Neural progenitor cell (in vitro differentiated cells): ENCODE data around the gene NRGN. TPM values are rescaled to one million over a fixed set of nuclear protein-coding genes. Genes with fewer than 3 reads are reported as not detected.

Experiments
- DNase-seq: peaks from one replicate; pipeline ENCODE4 v3.0.0-alpha.2; 2016; ENCODE audit warnings: low spot score
- H2AFZ ChIP-seq: fragments of 200-600 bp; sonication (generic); replicated peaks from 2 replicates; pipeline ENCODE4 v1.6.1; 2016; ENCODE audit warnings: antibody characterized with exemption
- H3F3A ChIP-seq: fragments of 200-600 bp; sonication (generic); 2 replicates; pipeline ENCODE4 v1.6.1; 2016; ENCODE audit warnings: antibody characterized with exemption, low read depth
- H3K27ac ChIP-seq: fragments of 200-600 bp; sonication (generic); 2 replicates; pipeline ENCODE4 v1.5.1; 2016; ENCODE audit warnings: mild to moderate bottlenecking
- H3K27me3 ChIP-seq: fragments of 200-600 bp; sonication (generic); 2 replicates; pipeline ENCODE4 v1.6.1; 2016; ENCODE audit warnings: mild to moderate bottlenecking, moderate library complexity
- H3K36me3 ChIP-seq: fragments of 200-600 bp; sonication (generic); 2 replicates; pipeline ENCODE4 v1.5.1; 2016
- H3K4me1 ChIP-seq: fragments of 200-600 bp; sonication (generic); 2 replicates; pipeline ENCODE4 v1.6.1; 2016; ENCODE audit warnings: mixed run types
- H3K4me2 ChIP-seq: fragments of 200-600 bp; sonication (generic); 2 replicates; pipeline ENCODE4 v1.6.1; 2016
- H3K4me3 ChIP-seq: fragments of 200-600 bp; sonication (generic); 2 replicates; pipeline ENCODE4 v1.5.1; 2016
- H3K79me2 ChIP-seq: fragments of 200-600 bp; sonication (generic); 2 replicates; pipeline ENCODE4 v1.6.1; 2016; ENCODE audit warnings: low read depth
- H3K9ac ChIP-seq: fragments of 200-600 bp; sonication (generic); 2 replicates; pipeline ENCODE4 v1.6.1; 2016
- H3K9me3 ChIP-seq: fragments of 200-600 bp; sonication (generic); 2 replicates; pipeline ENCODE4 v1.5.1; 2016; ENCODE audit warnings: low read depth
- H4K20me1 ChIP-seq: fragments of 200-600 bp; sonication (generic); 2 replicates; pipeline ENCODE4 v1.6.1; 2016; ENCODE audit warnings: low read depth
- H3K27ac Mint-ChIP-seq: 3 replicates; pipeline ENCODE4 v1.8.0; 2021; ENCODE audit warnings: mixed read lengths
- H3K27me3 Mint-ChIP-seq: 2 replicates; pipeline ENCODE4 v1.8.0; 2022; ENCODE audit warnings: low read depth, mild to moderate bottlenecking, inconsistent platforms, moderate library complexity, mixed read lengths; ENCODE audit not compliant: insufficient read depth
- H3K36me3 Mint-ChIP-seq: 3 replicates; pipeline ENCODE4 v1.8.0; 2021; ENCODE audit warnings: mixed read lengths
- H3K4me1 Mint-ChIP-seq: 3 replicates; pipeline ENCODE4 v1.8.0; 2021; ENCODE audit warnings: mixed read lengths
- H3K4me3 Mint-ChIP-seq: 3 replicates; pipeline ENCODE4 v1.8.0; 2021; ENCODE audit warnings: mild to moderate bottlenecking, moderate library complexity, mixed read lengths
- H3K9me3 Mint-ChIP-seq: 3 replicates; pipeline ENCODE4 v1.8.0; 2020; ENCODE audit warnings: mixed read lengths
- EZH2 ChIP-seq: fragments of 200-600 bp; sonication (generic); IDR thresholded peaks from 2 replicates; pipeline ENCODE4 v1.6.1; 2017; ENCODE audit warnings: antibody characterized with exemption, mild to moderate bottlenecking, moderate library complexity
- EZH2phosphoT487 ChIP-seq: fragments of 200-600 bp; sonication (generic); IDR thresholded peaks from 2 replicates; pipeline ENCODE4 v1.6.1; 2017; ENCODE audit warnings: antibody characterized with exemption
- total RNA-seq: library from RNA; depleted of rRNA; stranded (reverse); fragments of >200 nt; gene quantifications from 2 replicates; pipeline ENCODE4 v1.2.3, GENCODE V29; 2015; ENCODE audit warnings: low replicate concordance
- TF ChIP-seq, protein P1 (sequence below): fragments of 200-600 bp; sonication (generic); IDR thresholded peaks from 2 replicates; pipeline ENCODE4 v1.5.1; 2017; ENCODE audit warnings: antibody characterized with exemption, mild to moderate bottlenecking

NRGN gene
- total RNA-seq, 1 donor from 2014 or later = 0.39 TPM

DNA sequence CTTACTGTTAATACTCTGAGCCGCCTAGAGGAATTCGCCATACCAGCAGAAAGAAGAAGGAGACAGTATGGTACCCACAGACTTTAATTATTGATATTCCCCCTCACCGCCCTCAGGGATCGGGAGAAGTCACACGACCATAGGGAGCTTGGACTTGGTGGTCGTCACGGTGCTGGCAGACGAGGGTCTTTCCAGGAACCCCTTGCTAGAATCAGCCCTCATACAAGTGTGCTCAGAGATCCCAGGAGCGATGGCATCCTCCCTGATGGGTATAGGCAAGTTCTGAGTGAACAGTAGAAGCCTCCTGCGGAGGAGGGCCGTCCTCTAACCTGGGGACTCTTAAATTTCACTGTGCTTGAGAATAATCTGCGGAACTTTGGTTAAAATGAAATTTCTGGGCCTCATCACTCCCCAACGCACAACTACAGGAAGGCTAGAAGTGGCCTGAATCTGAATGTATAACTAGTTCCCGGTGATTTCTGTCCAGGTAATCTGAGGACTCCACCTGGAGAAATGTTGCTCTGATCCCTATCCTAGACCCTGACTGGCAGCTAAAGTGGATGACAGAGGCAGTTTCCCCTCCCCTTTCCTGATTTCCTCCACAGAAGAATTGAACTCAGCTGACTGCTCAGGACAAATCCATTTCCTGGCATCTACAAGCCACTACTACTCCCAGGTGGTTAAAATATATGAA lies 7.8 kb downstream of the NRGN start:
- Mint-ChIP-seq H3K4me3 (peak overlapping the region; percentile 13), H3K4me1 (peaks cover 19% of the 10 kb centered on the region), H3K36me3 (peaks cover 30% of the 10 kb centered on the region), H3K27me3 (peaks cover 75% of the 10 kb centered on the region), H3K9me3 (peaks cover 26% of the 10 kb centered on the region), H3K27ac (no peak overlapping the region)
- Histone ChIP-seq H4K20me1 (peaks cover 22% of the 10 kb centered on the region), H2AFZ (no peak overlapping the region), H3K79me2 (no peaks in the 10 kb centered on the region), H3F3A (peaks cover 5% of the 10 kb centered on the region), H3K4me3 (peak overlapping the region; percentile 49), H3K27ac (no peak overlapping the region), H3K4me2 (peak overlapping the region; percentile 92), H3K4me1 (peaks cover 14% of the 10 kb centered on the region), H3K27me3 (peaks cover 100% of the 10 kb centered on the region), H3K9ac (no peak overlapping the region), H3K9me3 (no peaks in the 10 kb centered on the region), H3K36me3 (no peaks in the 10 kb centered on the region)
- TF ChIP-seq EZH2 = no peak
- TF ChIP-seq EZH2phosphoT487 = no peak
- TF ChIP-seq, protein P1, sequence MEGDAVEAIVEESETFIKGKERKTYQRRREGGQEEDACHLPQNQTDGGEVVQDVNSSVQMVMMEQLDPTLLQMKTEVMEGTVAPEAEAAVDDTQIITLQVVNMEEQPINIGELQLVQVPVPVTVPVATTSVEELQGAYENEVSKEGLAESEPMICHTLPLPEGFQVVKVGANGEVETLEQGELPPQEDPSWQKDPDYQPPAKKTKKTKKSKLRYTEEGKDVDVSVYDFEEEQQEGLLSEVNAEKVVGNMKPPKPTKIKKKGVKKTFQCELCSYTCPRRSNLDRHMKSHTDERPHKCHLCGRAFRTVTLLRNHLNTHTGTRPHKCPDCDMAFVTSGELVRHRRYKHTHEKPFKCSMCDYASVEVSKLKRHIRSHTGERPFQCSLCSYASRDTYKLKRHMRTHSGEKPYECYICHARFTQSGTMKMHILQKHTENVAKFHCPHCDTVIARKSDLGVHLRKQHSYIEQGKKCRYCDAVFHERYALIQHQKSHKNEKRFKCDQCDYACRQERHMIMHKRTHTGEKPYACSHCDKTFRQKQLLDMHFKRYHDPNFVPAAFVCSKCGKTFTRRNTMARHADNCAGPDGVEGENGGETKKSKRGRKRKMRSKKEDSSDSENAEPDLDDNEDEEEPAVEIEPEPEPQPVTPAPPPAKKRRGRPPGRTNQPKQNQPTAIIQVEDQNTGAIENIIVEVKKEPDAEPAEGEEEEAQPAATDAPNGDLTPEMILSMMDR = no peak
- no peak for DNase-seq

DNA sequence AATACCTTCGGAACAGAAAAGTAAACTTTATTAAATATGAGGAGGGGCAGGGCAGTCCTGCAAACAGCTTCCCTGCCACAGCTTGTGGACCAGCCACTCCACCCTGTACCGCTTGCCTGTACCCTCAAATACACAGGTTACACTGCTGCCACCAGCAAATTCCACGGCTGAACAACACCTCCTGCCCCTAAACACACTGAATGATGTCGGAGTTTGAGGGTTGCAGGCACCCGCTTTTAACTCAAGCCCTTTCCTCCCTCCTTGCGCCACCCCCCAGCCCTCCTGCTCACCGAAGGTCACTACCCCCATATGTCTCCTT lies 8.3 kb downstream of the NRGN start:
- DNase-seq = no peak
- Histone ChIP-seq H3F3A (peaks cover 5% of the 10 kb centered on the region), H3K9ac (no peak overlapping the region), H3K27ac (no peak overlapping the region), H4K20me1 (peaks cover 17% of the 10 kb centered on the region), H3K4me3 (no peak overlapping the region), H2AFZ (no peak overlapping the region), H3K4me1 (peaks cover 14% of the 10 kb centered on the region), H3K4me2 (no peak overlapping the region), H3K79me2 (no peaks in the 10 kb centered on the region), H3K27me3 (peaks cover 100% of the 10 kb centered on the region), H3K36me3 (no peaks in the 10 kb centered on the region), H3K9me3 (no peaks in the 10 kb centered on the region)
- peaks cover 21% of the 10 kb centered on the region for H3K4me1 Mint-ChIP-seq
- H3K9me3 Mint-ChIP-seq = peaks cover 26% of the 10 kb centered on the region
- H3K27me3 Mint-ChIP-seq = peaks cover 79% of the 10 kb centered on the region
- H3K4me3 Mint-ChIP-seq = peak overlapping the region; percentile 17
- no peak overlapping the region for H3K27ac Mint-ChIP-seq
- peaks cover 30% of the 10 kb centered on the region for H3K36me3 Mint-ChIP-seq
- TF ChIP-seq EZH2phosphoT487 = no peak
- no peak for TF ChIP-seq EZH2
- TF ChIP-seq, protein P1 = no peak

DNA sequence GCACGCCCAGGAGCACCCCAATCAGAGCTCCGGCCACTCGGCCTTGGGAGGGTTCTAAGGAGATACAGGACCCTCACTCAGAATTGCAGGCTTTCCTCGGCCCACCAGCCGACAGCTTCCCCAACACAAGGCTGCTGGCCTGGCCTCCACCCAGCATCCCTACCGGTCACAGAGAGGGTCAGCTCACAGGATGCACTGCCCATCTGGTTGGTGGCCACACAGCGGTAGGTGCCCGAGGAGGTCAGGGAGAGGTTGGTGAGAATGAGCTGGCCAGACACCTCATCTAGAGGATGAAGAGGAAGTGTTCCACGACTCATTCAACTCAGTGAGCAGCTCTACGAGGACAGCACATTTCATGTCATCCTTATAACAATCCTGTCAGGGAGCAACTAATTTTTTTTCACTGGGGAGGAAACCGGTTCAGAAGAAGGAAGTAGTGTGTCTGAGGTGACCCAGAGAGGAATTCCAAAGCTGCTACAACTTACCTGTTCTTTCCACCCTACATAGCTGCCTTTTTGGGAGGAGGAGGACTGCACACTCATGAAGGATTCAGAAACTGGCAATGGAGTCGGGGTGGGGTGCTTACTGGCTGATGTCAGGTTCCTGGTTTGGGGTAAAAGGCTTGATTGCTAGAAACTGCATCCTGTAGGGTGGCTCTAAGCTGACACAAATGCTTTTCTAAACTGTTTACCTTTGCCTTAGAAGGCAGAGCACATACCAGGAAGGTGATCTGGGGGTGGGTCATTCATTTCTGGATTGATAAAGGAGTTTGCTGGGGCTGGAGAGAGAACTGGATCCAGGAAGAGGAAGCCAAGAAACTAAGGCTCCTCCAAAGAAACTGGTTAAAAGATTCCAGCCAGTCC lies 9.0 kb downstream of the NRGN start:
- Mint-ChIP-seq H3K9me3 (peaks cover 22% of the 10 kb centered on the region), H3K4me3 (peak overlapping the region; percentile 17), H3K27ac (no peak overlapping the region), H3K36me3 (peaks cover 26% of the 10 kb centered on the region), H3K4me1 (peaks cover 18% of the 10 kb centered on the region), H3K27me3 (peaks cover 81% of the 10 kb centered on the region)
- Histone ChIP-seq H2AFZ (no peak overlapping the region), H3K27me3 (peaks cover 99% of the 10 kb centered on the region), H3K4me3 (no peak overlapping the region), H3K4me2 (no peak overlapping the region), H3K4me1 (peaks cover 14% of the 10 kb centered on the region), H3F3A (peaks cover 5% of the 10 kb centered on the region), H3K9ac (no peak overlapping the region), H3K9me3 (no peaks in the 10 kb centered on the region), H3K27ac (no peak overlapping the region), H3K79me2 (no peaks in the 10 kb centered on the region), H3K36me3 (no peaks in the 10 kb centered on the region), H4K20me1 (peaks cover 11% of the 10 kb centered on the region)
- TF ChIP-seq EZH2phosphoT487 (no peak), EZH2 (no peak)
- TF ChIP-seq, protein P1 = no peak
- DNase-seq = no peak
